ENCODE measurements around the gene SELP.

Gene SELP

GRCh38 chr1:169590932-169591331, 39.0 kb downstream of the SELP start:
- Histone ChIP-seq H2AFZ (no peak overlapping the region), H3K9ac (no peak overlapping the region), H3K9me3 (ENCODE audit: control insufficient read depth, low read length) (no peaks in the 10 kb centered on the region), H3K4me3 (ENCODE audit: low read depth, low read length) (no peak overlapping the region), H3K79me2 (no peaks in the 10 kb centered on the region), H3K36me3 (ENCODE audit: control insufficient read depth, insufficient read depth, low read length) (no peaks in the 10 kb centered on the region), H3K27ac (no peak overlapping the region), H3K27me3 (ENCODE audit: control insufficient read depth, insufficient read depth, low read length) (no peaks in the 10 kb centered on the region), H3K4me2 (ENCODE audit: low read length) (no peak overlapping the region), H3K4me1 (no peaks in the 10 kb centered on the region)
- TF ChIP-seq CTCF (IDR thresholded peaks at IDR 0.05), result no peak

DNA sequence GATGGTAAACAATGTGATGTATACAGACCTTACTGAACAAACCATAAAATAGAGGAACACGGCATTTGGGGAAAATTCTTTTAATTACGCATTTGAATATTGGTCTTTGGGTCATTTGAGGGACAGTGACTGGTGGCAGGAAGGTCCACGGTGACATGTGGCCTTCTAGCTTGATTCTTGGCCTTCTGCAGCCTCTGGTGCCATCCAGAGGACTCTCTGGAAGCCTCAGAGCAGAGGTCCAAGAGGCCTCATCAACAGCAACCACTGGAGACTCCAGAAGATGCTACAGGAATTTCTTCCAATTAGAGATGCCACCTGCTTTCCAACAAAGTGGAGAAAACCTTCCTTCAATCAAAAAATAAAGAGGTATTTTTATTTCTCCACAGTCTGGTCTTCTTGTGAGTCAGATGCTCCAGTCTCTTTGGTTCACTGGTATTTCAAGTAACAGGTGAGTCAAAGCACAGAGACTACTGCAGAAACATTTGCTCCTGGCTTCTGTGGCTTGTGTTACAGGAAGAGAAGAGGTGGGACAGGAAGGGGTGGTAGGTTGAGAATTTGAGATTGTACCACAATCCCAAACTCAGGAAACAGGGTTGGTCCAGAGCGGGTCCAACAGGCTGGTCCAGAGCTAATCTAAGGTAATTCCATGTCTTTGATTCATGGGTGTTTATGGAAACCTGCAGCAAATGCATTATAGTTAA, 41.0 kb downstream of the SELP start:
- Histone ChIP-seq H3K9ac (no peak overlapping the region), H3K27me3 (ENCODE audit: control insufficient read depth, insufficient read depth, low read length) (no peaks in the 10 kb centered on the region), H3K4me3 (ENCODE audit: low read depth, low read length) (no peak overlapping the region), H2AFZ (no peak overlapping the region), H3K79me2 (no peaks in the 10 kb centered on the region), H3K9me3 (ENCODE audit: control insufficient read depth, low read length) (no peaks in the 10 kb centered on the region), H3K27ac (no peak overlapping the region), H3K4me2 (ENCODE audit: low read length) (no peak overlapping the region), H3K36me3 (ENCODE audit: control insufficient read depth, insufficient read depth, low read length) (no peaks in the 10 kb centered on the region), H3K4me1 (no peaks in the 10 kb centered on the region)
- no peak for TF ChIP-seq CTCF (IDR thresholded peaks at IDR 0.05)

- Histone ChIP-seq H3K4me1 (no peaks in the 10 kb centered on the region), H2AFZ (no peak overlapping the region), H3K9ac (no peak overlapping the region), H3K4me2 (ENCODE audit: low read length) (no peak overlapping the region), H3K79me2 (no peaks in the 10 kb centered on the region), H3K27me3 (ENCODE audit: control insufficient read depth, insufficient read depth, low read length) (no peaks in the 10 kb centered on the region), H3K9me3 (ENCODE audit: control insufficient read depth, low read length) (no peaks in the 10 kb centered on the region), H3K36me3 (ENCODE audit: control insufficient read depth, insufficient read depth, low read length) (no peaks in the 10 kb centered on the region), H3K27ac (no peak overlapping the region), H3K4me3 (ENCODE audit: low read depth, low read length) (no peak overlapping the region)
- TF ChIP-seq CTCF (IDR thresholded peaks at IDR 0.05), result no peak
Measured at GRCh38 chr1:169588112-169588511, 41.8 kb downstream of the SELP start.

DNA sequence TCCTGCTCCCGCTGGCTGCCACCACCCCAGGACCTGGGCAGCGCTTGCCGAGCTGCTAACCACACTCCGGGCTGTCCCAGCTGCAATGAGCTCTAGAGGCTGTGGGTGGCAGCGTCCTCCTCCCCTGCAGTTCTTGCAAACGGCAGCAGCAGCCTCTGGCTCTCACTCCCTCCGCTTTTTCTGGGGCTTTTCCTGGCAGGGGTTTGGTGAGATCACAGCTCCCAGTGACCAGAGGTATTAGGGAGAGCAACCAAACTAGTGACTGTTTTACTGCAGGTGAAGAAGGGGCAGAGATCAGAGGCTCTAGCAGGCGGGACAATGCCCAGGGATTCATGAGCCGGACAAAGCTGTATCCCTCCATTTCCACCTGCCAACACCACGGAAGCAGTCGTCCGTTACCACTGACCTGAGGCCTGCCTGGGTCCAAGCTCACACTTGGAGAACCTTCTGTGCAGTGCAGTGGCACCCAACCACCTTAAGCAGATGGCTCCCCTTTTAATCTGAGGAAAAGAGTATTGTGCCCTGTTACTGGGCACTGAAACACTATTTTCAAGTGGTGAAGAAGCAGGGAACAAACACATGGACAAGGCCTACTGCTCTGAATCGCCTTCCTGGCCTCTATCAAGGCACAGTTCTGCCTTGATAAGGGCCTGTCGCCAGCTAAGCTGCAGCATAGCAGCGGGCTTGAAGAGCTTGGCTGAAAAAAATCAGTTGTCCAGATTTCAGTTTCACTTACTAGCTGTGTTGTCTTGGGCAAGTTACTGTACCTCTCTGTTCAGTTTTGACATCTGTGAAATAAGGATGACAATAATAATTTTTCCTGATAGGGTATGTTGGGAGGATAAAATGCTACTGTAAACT, 43.3 kb downstream of the SELP start, which contains the start of gene F5:
Gene F5, minus strand, starts transcription at position 87 of the 861 bp plus-strand sequence. CDS start 95 bp downstream, outside the sequence.
- Histone ChIP-seq H3K9ac (no peak within 1 kb of the TSS), H3K27me3 (ENCODE audit: control insufficient read depth, insufficient read depth, low read length) (no peaks in the 10 kb centered on the region), H3K79me2 (no peaks in the 10 kb centered on the region), H3K4me3 (ENCODE audit: low read depth, low read length) (no peak within 1 kb of the TSS), H3K4me2 (ENCODE audit: low read length) (peak within 1 kb of the TSS; percentile 16), H3K4me1 (no peaks in the 10 kb centered on the region), H2AFZ (peak within 1 kb of the TSS; percentile 65), H3K36me3 (ENCODE audit: control insufficient read depth, insufficient read depth, low read length) (no peaks in the 10 kb centered on the region), H3K9me3 (ENCODE audit: control insufficient read depth, low read length) (no peaks in the 10 kb centered on the region), H3K27ac (no peak within 1 kb of the TSS)
- peak; percentile 40 for TF ChIP-seq CTCF (IDR thresholded peaks at IDR 0.05)

Data from parathyroid adenoma (tissue), 2 donors.